HEK293T (cell line): ENCODE data around the gene OS9.
"Not testable (repeated sequence)": the region's sequence is repeated elsewhere in the genome, so short reads cannot be mapped to it uniquely, and the experiment has no call there.

Experiments
- ELF4 ChIP-seq: fragments of 450-650 bp; IDR thresholded peaks from 2 replicates; pipeline ENCODE4 v1.6.1; 2017; ENCODE audit warnings: antibody characterized with exemption
- FOXA1 ChIP-seq: fragments of 450-650 bp; IDR thresholded peaks from 2 replicates; pipeline ENCODE4 v1.6.1; 2016; ENCODE audit warnings: mild to moderate bottlenecking
- FOXM1 ChIP-seq: fragments of 450-650 bp; IDR thresholded peaks from 2 replicates; pipeline ENCODE4 v1.6.1; 2017; ENCODE audit warnings: mild to moderate bottlenecking, borderline replicate concordance
- HDGF ChIP-seq: fragments of 450-650 bp; IDR thresholded peaks from 2 replicates; pipeline ENCODE4 v1.6.1; 2017; ENCODE audit warnings: antibody characterized with exemption, borderline replicate concordance
- NFRKB ChIP-seq: fragments of 450-650 bp; IDR thresholded peaks from 2 replicates; pipeline ENCODE4 v1.6.1; 2016; ENCODE audit warnings: mild to moderate bottlenecking, moderate library complexity
- TARDBP ChIP-seq: fragments of 450-650 bp; IDR thresholded peaks from 2 replicates; pipeline ENCODE4 v1.6.1; 2016

GRCh38 chr12:57656408-57656807 lies 37.5 kb upstream of the OS9 start:
- not testable (repeated sequence) for TF ChIP-seq HDGF, ELF4, FOXA1, FOXM1, TARDBP, NFRKB
